Left lung (tissue), 10 donors: ENCODE results near the gene PRRT2. TPM values are rescaled to one million over a fixed set of nuclear protein-coding genes. Genes with fewer than 3 reads are reported as not detected.
"Not testable (repeated sequence)": the region's sequence is repeated elsewhere in the genome, so short reads cannot be mapped to it uniquely, and the experiment has no call there.

Source experiments
- ATAC-seq: fragments of 200-7000 bp; cut with Tn5 transposase; one replicate; pipeline ENCODE4 v1.9.1; 2020; ENCODE audit warnings: moderate library complexity
- DNase-seq, 4 donors: peaks; one replicate each; pipeline ENCODE4 v3.0.0-alpha.2; 2013 to 2020
- H3K27ac ChIP-seq, 2 donors: fragments of 200-600 bp; sonication (generic) in 1 of 2; one replicate each; pipeline versions ENCODE4 v1.5.0 to v1.8.0; 2020 to 2021
- H3K27me3 ChIP-seq, 2 donors: fragments of 200-600 bp; sonication (generic) in 1 of 2; one replicate each; pipeline versions ENCODE4 v1.5.0 to v1.8.0; 2020 to 2021
- H3K36me3 ChIP-seq, 2 donors: fragments of 200-600 bp; sonication (generic) in 1 of 2; one replicate each; pipeline versions ENCODE4 v1.5.0 to v1.8.0; 2020 to 2021
- H3K4me1 ChIP-seq, 2 donors: fragments of 200-600 bp; one replicate each; pipeline ENCODE4 v1.8.0; 2021
- H3K4me3 ChIP-seq, 2 donors: fragments of 200-600 bp; sonication (generic) in 1 of 2; one replicate each; pipeline versions ENCODE4 v1.5.0 to v1.8.0; 2020 to 2021; ENCODE audit warnings: mild to moderate bottlenecking in 1 of 2
- H3K9me3 ChIP-seq, 2 donors: fragments of 200-600 bp; sonication (generic) in 1 of 2; one replicate each; pipeline versions ENCODE4 v1.5.0 to v1.8.0; 2020 to 2021
- CTCF ChIP-seq, 2 donors: fragments of 200-600 bp; sonication (generic) in 1 of 2; IDR thresholded peaks; one replicate each; pipeline versions ENCODE4 v1.5.0 to v1.8.0; 2021; ENCODE audit warnings: antibody characterized with exemption in 2 of 2
- intact Hi-C, 2 donors: fragments of 100-400 bp; cut with DNase I; formaldehyde crosslinking; loops; one replicate each; pipeline versions ENCODE4 v1.11.2 to v1.14.2; 2022
- polyA plus RNA-seq, 6 donors: library from polyadenylated mRNA; unstranded; fragments of 120-200 nt; gene quantifications; one replicate each; pipeline ENCODE4 v1.2.1, GENCODE V29; 2013; ENCODE audit not compliant: insufficient read length in 6 of 6
- total RNA-seq, 2 donors: library from RNA; stranded (reverse); fragmentation: NEBNext Ultra II Directional; extraction: Animal tissue kit (Norgen Biotek cat#: 25700); gene quantifications; one replicate each; pipeline ENCODE4 v1.2.1, GENCODE V29; 2021
- donor health status: DM: no; HTN: yes; CAD: no.
- donor health status: DM: no; HTN: no; CAD: no.

Gene PRRT2
- total and polyA plus RNA-seq, 8 donors: 0.94 to 15.1 (median 10.6) TPM

DNA sequence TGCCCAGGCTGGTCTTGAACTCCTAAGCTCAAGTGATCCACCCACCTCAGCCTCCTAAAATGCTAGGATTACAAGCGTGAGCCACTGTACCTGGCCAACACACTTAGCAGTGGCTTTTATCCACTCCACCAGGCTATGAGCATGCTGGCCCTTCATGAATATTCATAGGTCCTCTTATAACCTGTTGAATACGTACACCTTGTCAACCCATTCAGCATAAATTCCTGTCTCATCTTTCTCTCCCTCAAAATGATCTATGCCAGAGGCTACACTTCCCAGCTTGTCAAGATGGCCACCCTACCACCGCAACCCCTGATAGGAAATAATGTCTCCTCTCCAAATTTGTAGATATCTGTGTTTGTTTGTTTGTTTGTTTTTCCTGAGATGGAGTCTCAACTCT, 44.9 kb upstream of the PRRT2 start:
- intact Hi-C loops: no loop called here
- Histone ChIP-seq H3K27ac (no peak overlapping the region), H3K4me1 (peaks cover 3 to 9% of the 10 kb centered on the region in 2 donors), H3K27me3 (no peaks in the 10 kb centered on the region), H3K4me3 (no peak overlapping the region), H3K9me3 (no peaks in the 10 kb centered on the region), H3K36me3 (no peaks in the 10 kb centered on the region)
- TF ChIP-seq CTCF (IDR thresholded peaks at IDR 0.05): no peak
- ATAC-seq: no peak
- DNase-seq: no peak

DNA sequence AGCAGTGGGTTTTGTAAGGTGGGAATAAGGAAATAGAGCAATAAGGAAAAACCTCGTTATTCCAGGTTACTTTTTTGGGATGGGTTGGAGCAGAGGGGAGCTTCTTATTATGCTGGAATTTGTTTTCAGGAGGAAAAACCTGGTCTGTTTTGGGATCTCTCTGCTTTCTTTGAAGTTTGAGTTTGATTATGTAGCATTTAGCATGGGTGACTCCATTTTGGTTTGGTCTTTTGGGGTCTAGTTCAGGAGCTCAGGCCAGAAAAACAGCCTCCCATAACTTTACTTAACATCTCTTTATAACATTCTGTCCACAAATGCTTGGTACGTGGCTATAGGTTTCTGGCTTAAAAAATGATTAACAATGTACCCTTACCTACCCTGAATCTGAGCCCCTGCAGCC, 42.5 kb upstream of the PRRT2 start:
- Histone ChIP-seq H3K27ac (no peak overlapping the region), H3K27me3 (no peaks in the 10 kb centered on the region), H3K36me3 (no peaks in the 10 kb centered on the region), H3K4me1 (peaks cover 3 to 16% of the 10 kb centered on the region in 2 donors), H3K9me3 (no peaks in the 10 kb centered on the region), H3K4me3 (no peak overlapping the region)
- TF ChIP-seq CTCF (IDR thresholded peaks at IDR 0.05): no peak
- intact Hi-C loops: no loop called here
- DNase-seq (no peak), ATAC-seq (no peak)

GRCh38 chr16:29770250-29770929, 41.6 kb upstream of the PRRT2 start:
- H3K36me3 ChIP-seq: no peaks in the 10 kb centered on the region
- DNase-seq (no peak), ATAC-seq (no peak)
- intact Hi-C loops: no loop called here
- TF ChIP-seq CTCF (IDR thresholded peaks at IDR 0.05): no peak
- no peaks in the 10 kb centered on the region for H3K27me3 ChIP-seq
- H3K4me1 ChIP-seq: peaks cover 2 to 16% of the 10 kb centered on the region in 2 donors
- no peak overlapping the region for H3K4me3 ChIP-seq
- no peak overlapping the region for H3K27ac ChIP-seq
- H3K9me3 ChIP-seq: no peaks in the 10 kb centered on the region

DNA sequence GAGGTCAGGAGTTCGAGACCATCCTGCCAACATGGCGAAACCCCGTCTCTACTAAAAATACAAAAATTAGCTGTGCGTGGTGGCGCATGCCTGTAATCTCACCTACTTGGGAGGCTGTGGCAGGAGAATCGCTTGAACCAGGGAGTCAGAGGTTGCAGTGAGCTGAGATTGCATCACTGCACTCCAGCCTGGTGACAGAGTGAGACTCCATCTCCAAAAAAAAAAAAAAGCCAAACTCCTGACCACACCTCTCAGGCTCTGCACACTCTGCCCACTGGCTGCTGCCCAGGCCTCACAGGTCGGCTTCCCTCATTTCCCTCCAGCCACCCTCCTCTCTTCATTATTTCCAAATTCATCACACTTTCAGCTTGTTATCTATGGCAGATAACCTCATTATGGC, 39.7 kb upstream of the PRRT2 start:
- DNase-seq, H3K4me3 ChIP-seq, H3K27ac ChIP-seq, H3K27me3 ChIP-seq, H3K9me3 ChIP-seq, H3K36me3 ChIP-seq, intact Hi-C loops: not testable (repeated sequence)
- peaks cover 0 to 16% of the 10 kb centered on the region in 2 donors for H3K4me1 ChIP-seq
- ATAC-seq: peak; percentile 50

DNA sequence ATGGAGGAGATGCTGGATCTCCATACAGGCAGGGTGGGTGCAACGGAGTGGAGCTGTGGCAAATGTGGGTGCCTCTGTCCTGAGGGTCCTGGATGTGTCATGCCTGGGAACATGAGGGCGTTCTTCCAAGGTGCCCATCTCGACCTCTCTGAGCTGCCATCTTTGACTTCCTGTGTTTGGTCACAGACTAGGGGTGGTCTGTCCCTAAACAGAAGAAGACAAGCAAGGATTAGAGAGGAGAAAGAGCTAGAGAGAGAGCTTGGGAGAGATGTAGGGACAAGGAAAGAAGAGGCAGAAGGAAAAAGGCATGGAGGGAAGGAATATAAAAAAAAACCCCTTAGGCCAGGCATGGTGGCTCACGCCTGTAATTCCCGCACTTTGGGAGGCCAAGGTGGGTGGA, 37.3 kb upstream of the PRRT2 start:
- DNase-seq (no peak), ATAC-seq (no peak)
- Histone ChIP-seq H3K36me3 (no peaks in the 10 kb centered on the region), H3K27me3 (no peaks in the 10 kb centered on the region), H3K9me3 (no peaks in the 10 kb centered on the region), H3K4me3 (no peak overlapping the region), H3K4me1 (peaks cover 0 to 16% of the 10 kb centered on the region in 2 donors), H3K27ac (no peak overlapping the region)
- intact Hi-C loops: no loop called here
- TF ChIP-seq CTCF (IDR thresholded peaks at IDR 0.05): no peak
